Mesothelial cell of epicardium (in vitro differentiated cells): ENCODE data around the gene LRATD1. TPM values are rescaled to one million over a fixed set of nuclear protein-coding genes. Genes with fewer than 3 reads are reported as not detected.

Experiments used
- DNase-seq, 2 experiments: peaks; one replicate each; pipeline ENCODE4 v3.0.0; 2021; ENCODE audit warnings: low spot score in 2 of 2; ENCODE audit not compliant: unreplicated experiment in 2 of 2
- H3K27ac Mint-ChIP-seq: 2 replicates; pipeline ENCODE4 v1.8.0; 2021; ENCODE audit warnings: mixed read lengths
- H3K27me3 Mint-ChIP-seq: 2 replicates; pipeline ENCODE4 v1.8.0; 2021; ENCODE audit warnings: low read depth, mixed read lengths
- H3K36me3 Mint-ChIP-seq: 2 replicates; pipeline ENCODE4 v1.8.0; 2021; ENCODE audit warnings: mixed read lengths
- H3K4me1 Mint-ChIP-seq: 2 replicates; pipeline ENCODE4 v1.8.0; 2021; ENCODE audit warnings: mixed read lengths
- H3K4me3 Mint-ChIP-seq: 2 replicates; pipeline ENCODE4 v1.8.0; 2021; ENCODE audit warnings: mild to moderate bottlenecking, moderate library complexity, mixed read lengths
- H3K9me3 Mint-ChIP-seq: 2 replicates; pipeline ENCODE4 v1.8.0; 2021; ENCODE audit warnings: mixed read lengths
- CTCF ChIP-seq: fragments of 200-600 bp; sonication (generic); IDR thresholded peaks from one replicate; pipeline ENCODE4 v1.5.0; 2021; ENCODE audit warnings: antibody characterized with exemption; ENCODE audit not compliant: unreplicated experiment
- total RNA-seq: library from RNA; stranded (reverse); gene quantifications from 3 replicates; pipeline ENCODE4 v1.2.1, GENCODE V29; 2021

The LRATD1 gene
- total RNA-seq, 1 donor from 2014 or later: 2.4 TPM

GRCh38 chr2:14633461-14634181 is 1.1 kb downstream of the LRATD1 start:
- Mint-ChIP-seq H3K36me3 (no peaks in the 10 kb centered on the region), H3K9me3 (no peaks in the 10 kb centered on the region), H3K4me3 (peak overlapping the region; percentile 72), H3K27me3 (peaks cover 88% of the 10 kb centered on the region), H3K4me1 (peaks cover 24% of the 10 kb centered on the region), H3K27ac (no peak overlapping the region)
- peak in 1 of 2 experiments; percentile 40 for DNase-seq
- TF ChIP-seq CTCF: no peak

GRCh38 chr2:14634182-14634488 is 1.6 kb downstream of the LRATD1 start:
- Mint-ChIP-seq H3K9me3 (no peaks in the 10 kb centered on the region), H3K36me3 (no peaks in the 10 kb centered on the region), H3K27ac (no peak overlapping the region), H3K27me3 (peaks cover 89% of the 10 kb centered on the region), H3K4me1 (peaks cover 24% of the 10 kb centered on the region), H3K4me3 (peak overlapping the region; percentile 72)
- TF ChIP-seq CTCF: no peak
- no peak for DNase-seq

GRCh38 chr2:14634489-14635390 is 2.2 kb downstream of the LRATD1 start:
- H3K27me3 Mint-ChIP-seq: peaks cover 89% of the 10 kb centered on the region
- peaks cover 24% of the 10 kb centered on the region for H3K4me1 Mint-ChIP-seq
- H3K9me3 Mint-ChIP-seq: no peaks in the 10 kb centered on the region
- DNase-seq: peak; percentile 53 to 78
- peak overlapping the region; percentile 72 for H3K4me3 Mint-ChIP-seq
- peak; percentile 72 for TF ChIP-seq CTCF
- H3K36me3 Mint-ChIP-seq: no peaks in the 10 kb centered on the region
- H3K27ac Mint-ChIP-seq: peak overlapping the region; percentile 61

GRCh38 chr2:14635391-14635871 is 2.9 kb downstream of the LRATD1 start:
- peaks cover 24% of the 10 kb centered on the region for H3K4me1 Mint-ChIP-seq
- peak overlapping the region; percentile 72 for H3K4me3 Mint-ChIP-seq
- H3K36me3 Mint-ChIP-seq: no peaks in the 10 kb centered on the region
- TF ChIP-seq CTCF: no peak
- DNase-seq: peak; percentile 60 to 80
- H3K27ac Mint-ChIP-seq: peak overlapping the region; percentile 25
- no peaks in the 10 kb centered on the region for H3K9me3 Mint-ChIP-seq
- peaks cover 85% of the 10 kb centered on the region for H3K27me3 Mint-ChIP-seq

GRCh38 chr2:14638488-14638887 is 6.0 kb downstream of the LRATD1 start:
- no peaks in the 10 kb centered on the region for H3K36me3 Mint-ChIP-seq
- peaks cover 14% of the 10 kb centered on the region for H3K4me1 Mint-ChIP-seq
- DNase-seq: no peak
- H3K4me3 Mint-ChIP-seq: no peak overlapping the region
- no peak for TF ChIP-seq CTCF
- H3K9me3 Mint-ChIP-seq: no peaks in the 10 kb centered on the region
- no peak overlapping the region for H3K27ac Mint-ChIP-seq
- H3K27me3 Mint-ChIP-seq: peaks cover 84% of the 10 kb centered on the region
